Dermis microvascular lymphatic vessel endothelial cell (primary cell): ENCODE data around the gene FETUB. TPM values are rescaled to one million over a fixed set of nuclear protein-coding genes. Genes with fewer than 3 reads are reported as not detected.

Source experiments
- DNase-seq, 2 donors: peaks; one replicate each; pipeline versions ENCODE4 v3.0.0 to v3.0.0-alpha.2; 2010; ENCODE audit warnings: low read depth in 2 of 2
- total RNA-seq: library from RNA; depleted of rRNA; stranded (reverse); fragments of >200 nt; gene quantifications from 2 replicates; pipeline ENCODE4 v1.2.1, GENCODE V29; 2014

The FETUB gene
- total RNA-seq = not detected in 2 replicates

GRCh38 chr3:186639778-186640472 lies at the start of gene FETUB:
Gene FETUB (plus strand): TSS chr3:186640399. CDS start chr3:186640461, 62 bp downstream.
- DNase-seq = no peak

GRCh38 chr3:186590580-186591295 lies 49.5 kb upstream of the FETUB start:
- no peak for DNase-seq

- DNase-seq = no peak
Observed at GRCh38 chr3:186592682-186593081, 47.5 kb upstream of the FETUB start.

GRCh38 chr3:186593862-186594261 lies 46.3 kb upstream of the FETUB start:
- no peak for DNase-seq

- DNase-seq = no peak
Observed at GRCh38 chr3:186594591-186595113, 45.5 kb upstream of the FETUB start.

GRCh38 chr3:186596568-186597287 lies 43.5 kb upstream of the FETUB start:
- DNase-seq = no peak

- no peak for DNase-seq
Observed at GRCh38 chr3:186598108-186598784, 42.0 kb upstream of the FETUB start.

- no peak for DNase-seq
Observed at GRCh38 chr3:186598794-186599141, 41.4 kb upstream of the FETUB start.

GRCh38 chr3:186599142-186599784 lies 40.9 kb upstream of the FETUB start:
- no peak for DNase-seq

- DNase-seq = no peak
Observed at GRCh38 chr3:186599785-186600166, 40.4 kb upstream of the FETUB start.

GRCh38 chr3:186600896-186601295 lies 39.3 kb upstream of the FETUB start:
- DNase-seq = no peak

- no peak for DNase-seq
Observed at GRCh38 chr3:186603159-186603558, 37.0 kb upstream of the FETUB start.

- no peak for DNase-seq
Observed at GRCh38 chr3:186605078-186605477, 35.1 kb upstream of the FETUB start.

GRCh38 chr3:186605561-186606545 lies 34.3 kb upstream of the FETUB start:
- no peak for DNase-seq

GRCh38 chr3:186608624-186609215 lies 31.5 kb upstream of the FETUB start:
- DNase-seq = no peak

GRCh38 chr3:186609247-186609868 lies 30.8 kb upstream of the FETUB start:
- no peak for DNase-seq

GRCh38 chr3:186612065-186612464 lies 28.1 kb upstream of the FETUB start:
- no peak for DNase-seq

GRCh38 chr3:186612721-186613636 lies 27.2 kb upstream of the FETUB start, which contains the start of gene AHSG:
Gene AHSG (plus strand): TSS chr3:186613060. CDS start chr3:186613142, 82 bp downstream.
- DNase-seq = no peak
